Fibroblast of skin of right biceps (primary cell): Measurements from ENCODE around the gene WRNIP1.

Source experiments
- DNase-seq: peaks from one replicate; pipeline ENCODE4 v3.0.0-alpha.2; 2013

Gene WRNIP1

DNA sequence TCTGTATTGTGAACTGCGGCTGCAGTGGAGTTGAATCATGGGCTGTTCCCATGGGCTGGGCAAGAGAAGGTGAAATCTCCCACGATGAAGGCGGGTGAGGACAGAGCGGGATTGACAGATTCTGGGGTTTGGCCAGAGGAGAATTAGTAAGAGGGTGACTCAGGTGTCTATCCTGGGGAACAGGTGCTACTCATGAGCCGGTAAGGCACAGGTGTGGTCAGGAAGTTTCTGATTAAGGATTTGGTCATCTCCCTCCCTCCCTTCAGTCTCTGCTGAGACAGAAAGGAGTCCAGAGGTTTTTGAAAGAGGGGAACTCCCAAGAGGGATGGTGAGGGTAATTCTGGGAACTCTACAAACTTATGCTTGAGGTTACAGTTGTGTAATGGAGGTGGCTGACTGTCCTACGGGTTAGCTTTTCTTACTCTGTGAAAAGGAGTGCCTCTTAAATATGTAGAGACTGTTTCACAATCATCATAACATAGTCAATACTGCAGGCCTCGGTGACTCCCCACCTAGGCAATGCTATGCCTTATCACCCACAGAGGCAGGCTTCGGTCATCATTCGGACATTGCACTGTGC lies 45.0 kb downstream of the WRNIP1 start:
- no peak for DNase-seq

DNA sequence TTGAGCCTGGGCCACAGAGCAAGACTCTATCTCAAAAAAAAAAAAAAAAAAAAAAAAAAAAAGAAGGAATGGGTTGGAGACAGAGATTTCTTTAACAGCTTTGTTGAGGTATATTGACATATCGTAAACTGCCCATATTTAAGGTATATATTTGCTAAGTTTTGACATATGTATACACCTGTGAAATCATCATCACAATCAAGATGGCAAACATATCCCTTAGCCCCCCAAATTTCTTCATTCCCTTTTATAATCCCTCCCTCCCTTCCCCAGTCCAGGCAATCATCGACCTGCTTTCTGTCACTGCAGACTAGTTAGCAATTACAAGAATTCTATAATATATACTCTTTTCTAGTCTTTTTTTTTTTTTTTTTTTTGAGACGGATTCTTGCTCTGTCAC lies 47.5 kb downstream of the WRNIP1 start:
- DNase-seq = no peak

DNA sequence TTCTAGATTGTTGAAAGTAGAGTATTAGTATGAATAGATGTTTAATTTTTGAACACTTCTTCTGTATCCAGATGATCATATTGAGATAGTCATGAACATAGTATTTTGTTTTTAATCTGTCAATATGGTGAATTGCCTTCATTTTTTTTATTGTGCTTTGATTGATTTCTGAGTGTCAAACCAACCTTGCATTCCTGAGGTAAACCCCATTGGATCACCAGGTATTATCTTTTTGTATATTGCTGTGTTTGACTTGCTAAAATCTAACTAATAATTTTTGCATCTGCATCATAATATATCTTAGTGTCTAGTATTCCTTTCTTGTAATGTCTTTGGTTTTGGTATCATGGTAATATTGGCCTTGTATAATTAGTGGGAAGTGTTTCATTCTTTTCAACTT lies 51.0 kb downstream of the WRNIP1 start:
- DNase-seq = no peak

DNA sequence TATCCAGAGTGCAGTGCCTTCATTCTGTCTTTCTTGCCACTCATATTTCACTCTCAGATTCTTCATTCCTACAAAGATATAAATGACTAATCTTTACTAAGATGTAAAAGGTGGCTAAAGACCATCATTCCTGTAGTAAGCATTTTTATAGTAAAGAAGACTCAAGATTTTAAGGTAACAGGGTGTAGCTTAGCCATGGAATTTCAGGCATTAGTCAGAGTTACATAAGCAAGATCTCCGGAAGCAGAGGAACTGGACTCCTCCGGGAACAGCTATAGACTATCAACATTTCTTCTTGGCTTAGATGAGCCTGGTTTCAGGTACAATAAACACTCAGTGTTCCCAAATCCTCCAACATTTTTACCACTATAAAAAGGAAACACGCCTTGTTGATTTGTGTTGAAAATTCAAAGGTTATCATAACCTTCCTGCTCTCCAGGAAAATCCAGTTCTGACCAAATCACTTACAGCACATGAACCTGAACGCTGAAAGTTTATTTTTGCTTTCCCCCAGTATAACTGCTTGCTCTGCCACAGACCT lies 52.8 kb downstream of the WRNIP1 start:
- DNase-seq = peak; percentile 46

DNA sequence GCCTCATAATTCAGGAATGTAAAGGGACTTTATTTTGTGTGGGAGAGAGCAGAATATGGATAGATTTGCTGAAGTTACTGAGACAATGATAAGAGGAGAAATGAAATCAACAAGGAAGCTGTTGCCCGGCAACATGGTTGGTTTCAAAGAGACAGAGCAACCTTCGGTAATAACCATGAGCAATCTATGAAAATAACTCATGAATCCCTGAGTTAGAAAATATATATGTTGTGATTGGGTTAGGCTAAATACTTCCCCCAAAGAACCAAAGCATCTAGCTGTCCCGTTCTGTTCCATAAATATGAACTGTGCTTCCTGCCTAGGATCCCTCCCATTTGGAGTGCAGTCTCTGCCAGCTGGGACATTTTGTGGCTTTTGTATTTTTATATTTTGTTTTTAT lies 53.4 kb downstream of the WRNIP1 start:
- peak; percentile 50 for DNase-seq

DNA sequence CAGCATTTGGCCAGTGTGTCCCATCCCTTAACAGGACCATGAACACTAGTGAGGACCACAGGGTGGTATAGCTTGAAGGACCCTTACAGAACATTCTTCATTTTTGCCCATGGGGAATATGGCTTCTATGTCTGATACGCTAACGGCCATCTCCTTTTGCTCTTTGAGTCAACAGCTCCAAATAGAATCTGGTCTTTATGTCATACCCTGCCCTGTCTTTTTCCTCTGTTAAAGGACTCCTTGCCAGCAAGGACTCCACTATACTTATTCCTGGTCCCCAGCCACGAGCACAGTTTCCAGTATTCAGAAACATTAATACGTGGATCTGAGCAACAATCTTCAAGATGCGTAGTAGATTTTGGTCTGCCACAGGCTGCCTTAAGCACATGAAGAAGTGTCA lies 53.9 kb downstream of the WRNIP1 start:
- DNase-seq = no peak

DNA sequence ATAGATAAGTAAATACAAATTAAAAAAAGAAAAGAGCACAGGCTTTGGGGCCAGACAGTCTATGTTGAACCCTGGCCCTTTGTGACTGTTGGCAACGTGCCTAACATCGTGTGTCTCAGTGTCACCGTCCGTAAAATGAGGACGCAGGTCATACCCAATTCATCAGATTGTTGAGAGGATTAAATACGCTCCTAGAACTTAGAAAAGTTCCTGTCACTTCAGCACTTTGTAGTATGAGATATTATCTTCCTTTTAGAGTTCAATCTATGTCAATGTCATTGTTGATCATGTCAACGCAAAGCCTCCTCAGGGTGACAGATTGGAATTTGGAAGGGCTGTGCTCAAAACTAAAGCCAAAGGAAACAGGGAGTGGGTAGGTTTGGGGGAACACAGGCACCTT lies 54.8 kb downstream of the WRNIP1 start:
- DNase-seq = no peak

DNA sequence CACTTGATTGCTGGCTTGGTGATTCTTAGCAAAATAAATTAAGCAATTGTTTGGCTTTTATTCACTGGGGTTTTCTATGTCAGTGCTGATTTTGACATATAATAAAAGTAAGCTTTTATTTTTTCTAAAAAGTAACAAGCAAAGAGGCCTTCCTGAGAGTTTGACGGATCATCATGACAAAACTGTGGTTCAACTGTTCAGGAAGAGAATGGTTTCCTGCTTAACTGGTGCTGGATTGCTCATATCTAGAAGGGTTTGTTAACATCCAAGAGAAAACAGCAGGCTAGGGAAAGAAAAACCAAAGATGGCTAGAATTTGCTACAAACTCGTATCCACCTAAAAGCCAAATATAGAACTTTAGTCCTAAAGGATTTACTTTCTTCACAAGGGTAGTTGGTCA lies 55.2 kb downstream of the WRNIP1 start:
- DNase-seq = no peak

DNA sequence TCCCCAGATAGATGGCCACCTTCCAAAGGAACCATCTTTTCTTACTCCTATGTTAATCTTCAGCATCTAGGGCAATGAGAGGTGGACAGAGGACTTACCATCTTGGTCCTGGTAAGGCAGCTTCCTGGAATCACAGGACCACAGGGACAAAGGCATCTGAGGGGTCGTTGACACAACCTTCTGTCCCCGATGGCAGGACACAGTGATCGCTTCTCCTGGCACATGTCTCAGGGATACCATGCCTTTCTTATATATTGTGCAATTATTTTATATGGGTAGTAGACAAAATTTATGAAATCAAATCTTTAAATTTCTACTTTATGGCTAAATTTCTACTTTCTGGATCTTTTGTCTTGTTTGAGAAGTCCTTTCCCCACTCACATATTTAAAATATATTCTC lies 56.4 kb downstream of the WRNIP1 start:
- DNase-seq = no peak

DNA sequence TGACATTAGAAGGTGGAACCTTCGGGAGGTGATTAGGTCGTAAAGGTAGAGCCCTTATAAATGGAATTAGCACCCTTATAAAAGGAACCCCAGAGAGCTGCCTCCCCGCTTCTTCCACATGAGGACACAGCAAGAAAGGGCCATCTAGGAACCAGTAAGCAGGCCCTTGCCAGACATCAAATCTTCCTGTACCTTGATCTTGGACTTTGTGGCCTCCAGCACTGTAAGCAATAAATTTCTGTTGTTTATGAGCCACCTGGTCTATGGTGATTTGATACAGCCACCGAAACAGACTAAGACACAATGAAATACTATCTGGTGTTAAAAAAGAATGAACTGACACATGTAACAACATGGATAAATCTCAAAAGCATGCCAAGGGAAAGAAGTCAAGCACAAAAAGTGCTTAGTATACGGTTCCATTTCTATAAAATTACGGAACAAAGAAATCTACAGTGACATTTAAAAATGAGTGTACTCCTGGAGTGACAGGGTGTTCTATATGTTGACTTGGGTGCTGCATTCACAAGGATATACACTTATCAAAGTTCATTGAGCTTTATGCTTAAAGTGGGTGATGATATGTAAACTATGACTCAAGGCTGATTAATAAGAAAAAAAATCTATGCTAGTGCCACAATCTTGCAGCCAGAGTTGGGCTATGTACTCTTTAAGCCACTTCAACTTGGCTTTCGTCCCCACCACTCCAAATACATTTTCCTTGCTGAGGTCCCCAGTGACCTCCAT lies 58.1 kb downstream of the WRNIP1 start:
- DNase-seq = peak; percentile 12

DNA sequence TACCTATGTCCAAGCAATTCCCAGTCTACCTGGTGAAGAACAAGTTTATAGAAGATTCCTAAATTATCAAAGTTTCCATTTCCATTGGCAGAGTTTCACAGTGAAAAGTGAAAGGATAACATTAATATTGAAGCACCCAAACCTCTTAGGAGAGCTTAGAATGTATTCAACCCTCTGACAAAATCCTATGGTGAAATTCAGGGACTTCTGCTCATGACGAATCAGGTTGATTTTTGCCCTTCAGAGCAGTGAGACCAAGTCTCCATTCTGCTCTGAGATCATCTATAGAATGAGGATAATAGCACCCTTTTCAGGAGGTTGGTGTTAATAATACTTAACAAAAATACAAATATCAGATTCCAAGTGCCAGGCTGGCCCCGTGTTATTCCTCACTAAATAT lies 60.9 kb downstream of the WRNIP1 start:
- no peak for DNase-seq

DNA sequence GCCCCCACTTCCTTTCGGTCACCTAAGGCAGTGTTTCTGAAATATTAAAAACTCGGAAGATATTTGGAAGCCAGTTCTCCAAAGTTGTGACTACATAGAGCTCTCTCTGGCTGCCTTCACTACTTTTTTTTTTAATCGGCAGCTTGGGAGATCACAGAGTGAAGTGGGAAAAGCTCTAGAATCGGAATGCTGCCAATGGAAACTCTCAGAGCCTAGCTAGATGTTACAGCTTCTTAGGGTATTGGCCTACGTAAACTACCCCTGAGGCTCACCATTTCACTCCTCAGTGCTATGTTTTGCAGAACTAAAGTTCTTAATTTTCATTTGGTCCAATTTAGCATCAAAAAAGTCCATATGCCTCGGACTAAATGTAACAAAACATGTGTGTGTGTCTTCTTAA lies 61.9 kb downstream of the WRNIP1 start:
- DNase-seq = no peak

DNA sequence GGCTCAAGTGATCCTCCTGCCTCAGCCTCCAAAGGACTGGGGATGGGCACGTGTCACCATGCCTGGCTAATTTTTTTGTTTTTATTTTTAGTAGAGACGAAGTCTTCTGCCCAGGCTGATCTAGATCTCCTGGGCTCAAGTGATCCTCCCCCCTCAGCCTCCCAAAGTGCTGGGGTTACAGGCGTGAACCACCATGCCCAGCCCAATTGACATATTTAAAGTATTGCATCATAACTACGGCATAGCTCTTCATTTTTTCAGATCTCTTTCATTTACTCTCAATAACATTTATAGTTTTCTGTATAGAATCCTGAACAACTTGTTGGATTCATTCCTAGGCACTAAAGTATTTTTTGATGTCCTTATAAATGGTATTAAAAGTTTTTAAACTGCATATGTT lies 63.4 kb downstream of the WRNIP1 start:
- no peak for DNase-seq

DNA sequence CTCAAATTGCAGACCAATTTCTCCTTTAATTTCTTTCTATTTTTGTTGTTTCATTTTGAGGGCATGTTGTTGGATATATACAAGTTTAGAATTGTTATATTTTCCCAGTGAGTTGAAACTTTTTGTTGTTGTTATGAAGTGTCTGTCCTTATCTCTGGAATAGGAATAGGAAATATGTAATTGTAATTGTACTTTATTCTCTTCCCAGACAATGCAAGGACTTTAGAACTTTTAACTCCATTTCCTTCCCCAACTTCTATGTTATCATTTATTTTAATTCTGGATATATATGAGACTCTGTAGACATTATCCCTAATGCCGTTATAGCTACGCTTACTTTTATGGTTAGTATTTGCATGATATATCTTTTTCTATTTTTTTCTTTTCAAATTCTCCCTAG lies 64.1 kb downstream of the WRNIP1 start:
- no peak for DNase-seq

DNA sequence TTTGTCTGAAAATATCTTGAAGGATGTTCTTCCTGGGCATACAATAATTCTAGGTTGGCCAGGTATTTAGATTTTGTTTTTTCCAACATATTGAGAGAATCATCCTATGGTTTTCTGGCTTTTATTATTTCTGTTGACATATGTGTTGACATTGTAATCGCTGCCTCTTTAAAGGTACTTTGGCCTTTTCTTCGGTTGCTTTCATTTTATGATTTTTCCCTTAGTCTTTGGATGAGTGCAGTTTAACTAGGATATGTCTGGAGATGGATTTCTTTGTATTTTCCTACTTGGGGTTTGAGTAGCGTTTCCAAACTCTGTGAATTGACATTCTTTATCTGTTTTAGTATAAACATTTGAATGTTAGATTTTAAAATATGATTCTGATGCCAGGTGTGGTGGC lies 65.0 kb downstream of the WRNIP1 start:
- DNase-seq = no peak

DNA sequence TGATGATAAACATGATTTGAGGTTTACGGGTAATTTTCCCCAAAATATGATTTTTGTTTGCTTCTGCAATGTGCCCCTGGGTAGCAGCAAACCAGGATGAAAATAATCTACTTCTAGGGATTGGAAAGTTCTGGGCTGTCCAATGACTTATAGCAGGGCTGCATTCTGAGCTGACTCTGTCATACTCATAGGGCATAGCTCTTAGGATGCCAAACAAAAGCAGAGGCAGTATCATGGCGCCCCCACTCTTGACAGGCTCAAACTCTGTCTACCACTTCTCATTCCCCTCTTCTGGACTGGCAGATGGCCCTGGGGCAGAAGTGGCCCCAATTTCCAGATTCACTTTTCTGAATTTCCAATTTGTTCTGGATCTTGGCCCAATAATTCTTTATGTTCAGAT lies 66.2 kb downstream of the WRNIP1 start:
- DNase-seq = no peak

DNA sequence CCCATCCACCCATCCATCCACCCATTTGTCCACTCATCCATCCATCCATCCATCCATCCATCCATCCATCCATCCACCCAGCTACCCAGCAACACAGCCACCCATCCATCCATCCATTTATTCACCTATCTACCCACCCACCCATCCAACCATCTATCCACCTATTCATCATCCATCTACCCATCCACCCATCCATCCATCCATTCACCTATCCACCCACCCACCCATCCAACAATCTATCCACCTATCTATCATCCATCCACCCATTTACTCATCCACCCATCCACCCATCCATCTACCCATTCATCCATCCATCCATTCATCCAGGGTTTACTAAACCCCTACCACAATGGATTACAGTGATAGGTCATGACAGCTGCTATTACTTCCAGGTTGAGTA lies 69.1 kb downstream of the WRNIP1 start:
- no peak for DNase-seq
